ENCODE results near the gene DAND5. TPM values are rescaled to one million over a fixed set of nuclear protein-coding genes. Genes with fewer than 3 reads are reported as not detected.

DAND5 gene
- total RNA-seq, 2 experiments from 2014 or later = not detected

DNA sequence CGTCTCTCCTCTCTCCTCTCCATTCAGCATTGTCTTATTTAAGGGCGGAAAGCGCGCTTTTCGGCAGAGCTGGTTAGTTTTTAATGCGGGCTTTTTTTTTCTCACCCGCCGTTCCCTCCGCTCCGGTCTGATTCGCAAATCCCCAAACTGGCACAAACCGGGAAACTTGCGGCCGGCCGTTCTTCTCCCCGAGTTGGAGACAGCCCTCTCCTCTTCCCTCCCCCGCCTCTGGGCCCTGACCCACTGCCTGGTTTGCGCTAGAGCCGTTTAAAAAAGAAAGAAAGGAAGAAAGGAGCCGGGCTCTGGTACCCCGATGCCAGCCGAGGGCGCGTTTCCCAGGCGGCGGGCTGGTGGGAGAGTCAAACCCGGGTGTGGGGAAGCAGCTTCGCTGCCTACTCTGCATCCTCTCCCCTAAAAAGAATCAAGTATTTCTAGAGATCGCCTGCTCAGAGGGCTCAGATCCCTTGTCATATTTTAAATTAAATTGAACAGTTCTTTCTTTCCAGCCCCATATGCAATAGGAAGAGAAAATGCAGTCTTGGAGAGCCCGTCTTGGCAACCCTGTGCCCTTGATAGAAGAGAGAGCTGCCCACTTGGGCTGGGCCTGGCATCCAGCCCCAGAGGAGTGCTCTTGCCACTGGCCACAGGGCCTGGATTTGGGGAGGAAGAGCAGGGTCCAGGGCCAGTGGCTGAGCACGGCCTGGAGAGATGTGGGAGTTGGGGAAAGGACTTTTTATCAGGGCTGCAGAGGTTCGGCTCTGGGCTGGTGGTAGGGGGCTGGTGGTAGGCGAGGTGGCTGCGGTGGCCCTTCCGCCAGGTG is 44.9 kb downstream of the DAND5 start:
- no peak for DNase-seq
- POLR2A ChIA-PET = interaction anchor here (1.3 to 1.7 kb wide), 3 partner anchors 8 to 14 kb away, joined by 3 to 8 read pairs (median 4); no protein-coding TSS in a partner anchor
- Mint-ChIP-seq H3K36me3 (ENCODE audit: low read depth) (peaks cover 1% of the 10 kb centered on the region), H3K27ac (no peak overlapping the region), H3K4me1 (ENCODE audit: low read depth) (peaks cover 19% of the 10 kb centered on the region), H3K4me3 (peak overlapping the region; percentile 77), H3K9me3 (no peaks in the 10 kb centered on the region), H3K27me3 (peaks cover 55% of the 10 kb centered on the region)
- ATAC-seq = no peak
- no peak for TF ChIP-seq CTCF (IDR thresholded peaks at IDR 0.05)
- intact Hi-C loops (cut with micrococcal nuclease) = no loop called here
- CTCF ChIA-PET = interaction anchor here (0.8 to 3.0 kb wide), 11 partner anchors 8 to 91 kb away, joined by 3 to 24 read pairs (median 12); no protein-coding TSS in a partner anchor

DNA sequence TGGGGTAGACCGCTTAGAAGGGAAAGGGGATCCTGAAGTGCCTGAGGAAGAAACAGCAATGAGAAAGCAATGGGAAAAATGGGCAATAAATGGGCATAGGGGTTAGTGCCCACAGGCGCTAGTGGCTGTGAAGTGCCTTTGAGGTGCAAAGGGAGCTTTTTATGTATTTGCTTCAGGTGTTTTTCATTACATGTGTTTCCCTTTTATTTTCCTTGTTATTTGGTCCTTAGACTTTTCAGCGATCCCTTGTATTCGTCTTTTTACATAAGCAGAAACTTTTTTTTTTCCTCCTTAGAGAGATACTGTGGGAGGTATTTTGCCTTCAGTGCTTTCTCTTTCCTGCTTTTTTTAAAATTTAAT is 45.5 kb downstream of the DAND5 start:
- H3K9me3 Mint-ChIP-seq = no peaks in the 10 kb centered on the region
- CTCF ChIA-PET = interaction anchor here (1.5 to 3.0 kb wide), 4 partner anchors 14 to 79 kb away, joined by 4 to 24 read pairs (median 16); no protein-coding TSS in a partner anchor
- ATAC-seq (no peak), DNase-seq (no peak)
- H3K27me3 Mint-ChIP-seq = peaks cover 52% of the 10 kb centered on the region
- no peak for TF ChIP-seq CTCF (IDR thresholded peaks at IDR 0.05)
- intact Hi-C loops (cut with micrococcal nuclease) = no loop called here
- no peak overlapping the region for H3K4me3 Mint-ChIP-seq
- H3K27ac Mint-ChIP-seq = no peak overlapping the region
- peaks cover 19% of the 10 kb centered on the region for H3K4me1 Mint-ChIP-seq (ENCODE audit: low read depth)
- POLR2A ChIA-PET = interaction anchor here (0.6 kb wide), 1 partner anchor 32 kb away, joined by 3 read pairs; no protein-coding TSS in a partner anchor
- H3K36me3 Mint-ChIP-seq (ENCODE audit: low read depth) = peaks cover 1% of the 10 kb centered on the region

DNA sequence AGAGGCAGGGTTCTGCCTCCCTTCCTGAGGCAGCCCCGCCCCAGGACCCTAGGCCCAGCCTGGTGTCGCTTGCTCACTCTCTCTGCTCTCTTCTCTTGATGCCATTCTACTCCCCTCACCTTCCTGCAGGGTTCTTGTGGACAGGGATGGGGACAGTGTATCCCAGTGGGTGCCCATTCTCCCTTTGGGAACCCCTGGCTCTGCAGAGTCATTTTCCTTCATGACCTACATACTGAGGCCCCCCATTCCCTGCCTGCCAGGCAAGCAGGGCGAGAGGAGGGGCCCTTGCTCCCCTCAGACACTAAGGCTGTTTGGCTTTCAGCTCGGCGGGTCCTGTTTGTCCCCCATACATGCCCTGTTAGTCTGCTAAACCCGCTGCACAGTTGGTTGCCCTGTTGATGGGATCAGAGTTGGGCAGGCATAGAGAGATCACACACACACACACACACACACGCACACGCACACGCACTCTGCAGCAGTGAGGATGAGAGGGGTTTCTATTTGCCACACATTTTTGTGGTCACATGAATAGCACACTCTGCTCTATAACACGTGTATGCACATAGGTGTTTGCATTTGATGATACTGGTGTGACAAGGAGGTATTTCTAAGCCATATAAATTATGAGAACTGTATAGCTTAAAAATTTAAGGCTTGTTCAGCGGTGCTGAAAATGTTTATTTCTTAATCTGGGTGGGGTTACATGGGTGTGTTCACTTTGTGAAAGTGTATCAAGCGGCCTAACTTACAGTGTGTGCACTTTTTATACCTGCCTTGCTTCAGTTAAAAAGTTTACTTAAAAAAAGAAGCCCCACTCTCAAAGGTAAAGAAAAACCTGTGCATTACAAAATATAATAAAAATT is 46.2 kb downstream of the DAND5 start:
- no peak for ATAC-seq
- peaks cover 19% of the 10 kb centered on the region for H3K4me1 Mint-ChIP-seq (ENCODE audit: low read depth)
- H3K9me3 Mint-ChIP-seq = no peaks in the 10 kb centered on the region
- no peak for DNase-seq
- TF ChIP-seq CTCF (IDR thresholded peaks at IDR 0.05) = no peak
- peaks cover 48% of the 10 kb centered on the region for H3K27me3 Mint-ChIP-seq
- intact Hi-C loops (cut with micrococcal nuclease) = no loop called here
- H3K36me3 Mint-ChIP-seq (ENCODE audit: low read depth) = peaks cover 1% of the 10 kb centered on the region
- H3K4me3 Mint-ChIP-seq = no peak overlapping the region
- no peak overlapping the region for H3K27ac Mint-ChIP-seq
- ChIA-PET POLR2A (interaction anchor here (0.6 kb wide), 1 partner anchor 33 kb away, joined by 3 read pairs; no protein-coding TSS in a partner anchor), CTCF (interaction anchor here (1.5 to 3.0 kb wide), 2 partner anchors 14 to 18 kb away, joined by 4 to 19 read pairs; no protein-coding TSS in a partner anchor)

GRCh38 chr19:13016245-13016627 is 46.9 kb downstream of the DAND5 start:
- CTCF ChIA-PET = interaction anchor here (1.1 kb wide), 1 partner anchor 18 kb away, joined by 4 read pairs; no protein-coding TSS in a partner anchor

More at GRCh38 chr19:13016245-13016627, 46.9 kb downstream of the DAND5 start:
- DNase-seq (no peak), ATAC-seq (no peak)
- H3K36me3 Mint-ChIP-seq (ENCODE audit: low read depth) = peaks cover 1% of the 10 kb centered on the region
- H3K4me3 Mint-ChIP-seq = no peak overlapping the region
- intact Hi-C loops (cut with micrococcal nuclease) = no loop called here
- no peak overlapping the region for H3K27ac Mint-ChIP-seq
- TF ChIP-seq CTCF (IDR thresholded peaks at IDR 0.05) = no peak
- peaks cover 42% of the 10 kb centered on the region for H3K27me3 Mint-ChIP-seq
- H3K4me1 Mint-ChIP-seq (ENCODE audit: low read depth) = peaks cover 19% of the 10 kb centered on the region
- POLR2A ChIA-PET = no interaction called here
- no peaks in the 10 kb centered on the region for H3K9me3 Mint-ChIP-seq

All from activated CD8-positive, alpha-beta T cell treated with anti-CD3 and anti-CD28 coated beads for 36 hours (primary cell).